Heart left ventricle (tissue), 16 donors: ENCODE data around the gene TFF3. TPM values are rescaled to one million over a fixed set of nuclear protein-coding genes. Genes with fewer than 3 reads are reported as not detected.

Source experiments
- ATAC-seq, 4 donors: fragments of 200-7000 bp; cut with Tn5 transposase; one replicate each; pipeline ENCODE4 v1.9.1; 2020 to 2022; ENCODE audit warnings: moderate library complexity in 4 of 4, mild to moderate bottlenecking in 3 of 4, moderate number of reproducible peaks in 1 of 4
- DNase-seq, 5 donors: peaks; one replicate each; pipeline ENCODE4 v3.0.0-alpha.2; 2020
- H3K27ac ChIP-seq, 12 donors: fragments of 200-600 bp; sonication (generic) in 4 of 12; one replicate each; pipeline versions ENCODE4 v1.5.0 to v1.8.0; 2016 to 2022; ENCODE audit warnings: mild to moderate bottlenecking in 2 of 12
- H3K27me3 ChIP-seq, 9 donors: fragments of 200-600 bp; sonication (generic) in 2 of 9; one replicate each; pipeline versions ENCODE4 v1.5.1 to v1.8.0; 2016 to 2022; ENCODE audit warnings: mild to moderate bottlenecking in 3 of 9
- H3K36me3 ChIP-seq, 9 donors: fragments of 200-600 bp; sonication (generic) in 2 of 9; one replicate each; pipeline versions ENCODE4 v1.5.0 to v1.8.0; 2018 to 2022; ENCODE audit warnings: mild to moderate bottlenecking in 2 of 9
- H3K4me1 ChIP-seq, 12 donors: fragments of 200-600 bp; sonication (generic) in 4 of 12; one replicate each; pipeline versions ENCODE4 v1.5.0 to v1.8.0; 2016 to 2022; ENCODE audit warnings: mild to moderate bottlenecking in 3 of 12
- H3K4me3 ChIP-seq, 12 donors: fragments of 200-600 bp; sonication (generic) in 4 of 12; one replicate each; pipeline versions ENCODE4 v1.5.0 to v1.8.0; 2017 to 2022; ENCODE audit warnings: mild to moderate bottlenecking in 9 of 12, moderate library complexity in 4 of 12
- H3K9me3 ChIP-seq, 12 donors: fragments of 200-600 bp; sonication (generic) in 4 of 12; one replicate each; pipeline versions ENCODE4 v1.5.0 to v1.8.0; 2016 to 2022; ENCODE audit warnings: mild to moderate bottlenecking in 1 of 12
- POLR2A ChIP-seq, 2 donors: fragments of 450-650 bp; IDR thresholded peaks; one replicate each; pipeline ENCODE4 v1.6.1; 2017; ENCODE audit warnings: antibody characterized with exemption in 2 of 2, mild to moderate bottlenecking in 2 of 2, moderate library complexity in 2 of 2
- WGBS, 4 donors: extraction: QIAGEN DNeasy Blood & Tissue Kit in 2 of 4; methylation state at CpG; one replicate each; pipeline versions ENCODE4 v1.1.5 to v1.1.7; 2013 to 2018; 5-methylcytosine and 5-hydroxymethylcytosine counted together
- intact Hi-C, 10 donors: fragments of 100-400 bp; cut with DNase I; formaldehyde crosslinking; loops; one replicate each; pipeline versions ENCODE4 v1.11.1 to v1.14.2; 2022
- polyA plus RNA-seq, 2 donors: library from polyadenylated mRNA; stranded (reverse); fragments of 200-250 nt; gene quantifications; one replicate each; pipeline ENCODE4 v1.2.3, GENCODE V29; 2013
- total RNA-seq, 9 donors: library from RNA; depleted of rRNA in 2 of 9; stranded (reverse); fragments of >200 nt in 2 of 9; fragmentation: NEBNext Ultra II Directional in 3 of 9; extraction: Animal tissue kit (Norgen Biotek cat#: 25700) in 3 of 9; gene quantifications; one replicate each; pipeline versions ENCODE4 v1.1.0 to v1.2.4, GENCODE V29; 2016 to 2023
- TF ChIP-seq, protein P1 (sequence below), 12 donors: fragments of 200-600 bp; sonication (generic) in 4 of 12; IDR thresholded peaks; one replicate each; pipeline versions ENCODE4 v1.5.0 to v1.8.0; 2018 to 2022; ENCODE audit warnings: antibody characterized with exemption in 12 of 12, mild to moderate bottlenecking in 5 of 12
- donor health status: ischemic (EF 13 %, LVEDD 7.1; RV severe dilation, severe dysfunction).
- donor health status: healthy with polysubstance abuse.
- donor health status: DM: no; HTN: yes; CAD: no.
- donor health status: DM: no; HTN: no; CAD: no.
- donor health status: ischemic (EF 25% LVEDD 6.9; RV normal size, moderate dysfunction).
- donor health status: ischemic (EF 25% LVEDD 5.7; RV mildly dilated, moderate dysfunction).
- donor health status: healthy.
- donor health status: DM: yes; HTN: yes; CAD: no.
- donor health status: ischemic (EF 35%, LVEDD 5.7; RV mildly dilated, moderate dysfunction).
- donor health status: nonischemic (EF 11% LVEDD 7.7; RV severe dilation, severe dysfunction).
- donor health status: DM: yes; HTN: yes; CAD: no.
- donor health status: PGD.
- donor health status: ischemic (EF 29% LVEDD 5.4; RV normal size, mild dysfunction).
- donor health status: nonischemic (EF 23%, LVEDD 6.1; RV moderate dilation, normal function).

The TFF3 gene
- total and polyA plus RNA-seq, 11 donors = 0.75 to 10.8 (median 3.0) TPM

DNA sequence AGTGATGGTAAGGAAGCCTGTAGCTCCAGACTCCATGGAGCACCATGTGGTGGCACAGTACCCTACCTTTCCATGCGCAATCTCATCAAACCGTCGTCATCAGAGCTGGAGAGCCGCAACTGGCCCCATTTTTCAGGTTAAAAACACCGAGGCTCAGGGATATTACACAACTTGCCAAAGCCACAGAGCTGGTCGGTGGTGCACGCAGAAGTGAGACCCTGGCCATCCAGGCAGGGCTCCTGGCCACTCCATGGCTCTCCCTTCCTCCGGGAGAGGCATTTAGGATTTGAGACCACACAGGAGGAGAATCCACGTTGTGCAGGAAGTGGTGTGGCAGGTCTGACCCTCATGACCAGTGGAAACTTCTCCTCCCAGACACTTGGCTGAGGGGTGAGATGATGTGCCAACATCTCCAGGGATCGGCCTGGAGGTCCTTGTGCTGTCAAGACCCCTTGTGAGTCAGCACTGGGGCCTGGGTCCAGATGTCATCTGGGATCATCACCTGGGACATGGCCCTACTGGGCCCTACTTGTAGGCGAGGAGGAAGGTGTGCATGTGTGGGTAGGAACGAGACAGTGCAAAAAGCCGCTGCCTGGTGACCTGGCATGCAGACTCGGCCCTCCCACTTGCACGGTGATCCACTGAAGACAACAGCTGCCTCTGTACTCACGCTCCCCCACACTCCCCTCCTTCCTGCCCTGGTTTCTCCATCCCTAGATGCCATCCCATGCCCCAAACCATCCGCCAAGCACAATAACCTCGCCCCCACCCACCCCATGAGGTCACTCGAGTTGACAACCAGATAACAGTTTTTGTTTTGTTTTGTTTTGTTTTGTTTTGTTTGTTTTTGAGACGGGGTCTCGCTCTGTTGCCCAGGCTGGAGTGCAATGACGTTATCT, 10.4 kb downstream of the TFF3 start:
- WGBS, 4 donors = 84 to 87% (median 86%) methylated on average over 22 of the region's 22 CpGs
- H3K4me1 ChIP-seq = peaks cover 0 to 41% (median 21%) of the 10 kb centered on the region in 12 donors
- H3K4me3 ChIP-seq = no peak overlapping the region
- peaks cover 0 to 28% (median 3%) of the 10 kb centered on the region in 9 donors for H3K27me3 ChIP-seq
- H3K9me3 ChIP-seq = no peaks in the 10 kb centered on the region
- DNase-seq (peak in 1 of 5 donors; percentile 23), ATAC-seq (no peak)
- intact Hi-C loops = loop anchor here in 3 of 10 donors (5.0 to 10.0 kb wide), 3 partner anchors 70 to 143 kb away; no protein-coding TSS in a partner anchor
- H3K36me3 ChIP-seq = no peaks in the 10 kb centered on the region
- TF ChIP-seq POLR2A (IDR thresholded peaks at IDR 0.05) = no peak
- no peak overlapping the region for H3K27ac ChIP-seq

DNA sequence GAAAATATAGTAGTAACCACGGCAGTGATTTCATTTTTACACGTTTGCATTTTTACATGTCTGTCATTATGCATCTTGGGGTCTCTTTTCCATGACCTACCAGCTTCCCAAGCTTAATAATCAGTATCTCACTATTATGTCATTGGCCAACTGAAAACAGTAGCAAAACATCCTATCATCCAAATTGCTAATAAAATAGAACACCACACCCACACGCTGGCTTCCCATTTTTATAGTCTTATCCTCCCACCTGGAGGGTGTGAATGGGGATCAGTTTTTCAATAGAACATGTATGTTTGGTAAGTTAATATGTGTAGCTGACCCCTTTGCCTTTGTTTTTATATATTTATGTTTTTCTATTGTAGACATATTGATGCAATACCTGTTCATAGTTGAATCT, 11.8 kb downstream of the TFF3 start:
- no peak for ATAC-seq
- Histone ChIP-seq H3K27me3 (peaks cover 0 to 22% (median 0%) of the 10 kb centered on the region in 9 donors), H3K36me3 (no peaks in the 10 kb centered on the region), H3K4me1 (peaks cover 0 to 41% (median 19%) of the 10 kb centered on the region in 12 donors), H3K27ac (peak overlapping the region in 3 of 12 donors; percentile 84 to 90 (median 86)), H3K4me3 (no peak overlapping the region), H3K9me3 (no peaks in the 10 kb centered on the region)
- no peak for DNase-seq
- TF ChIP-seq, protein P1, sequence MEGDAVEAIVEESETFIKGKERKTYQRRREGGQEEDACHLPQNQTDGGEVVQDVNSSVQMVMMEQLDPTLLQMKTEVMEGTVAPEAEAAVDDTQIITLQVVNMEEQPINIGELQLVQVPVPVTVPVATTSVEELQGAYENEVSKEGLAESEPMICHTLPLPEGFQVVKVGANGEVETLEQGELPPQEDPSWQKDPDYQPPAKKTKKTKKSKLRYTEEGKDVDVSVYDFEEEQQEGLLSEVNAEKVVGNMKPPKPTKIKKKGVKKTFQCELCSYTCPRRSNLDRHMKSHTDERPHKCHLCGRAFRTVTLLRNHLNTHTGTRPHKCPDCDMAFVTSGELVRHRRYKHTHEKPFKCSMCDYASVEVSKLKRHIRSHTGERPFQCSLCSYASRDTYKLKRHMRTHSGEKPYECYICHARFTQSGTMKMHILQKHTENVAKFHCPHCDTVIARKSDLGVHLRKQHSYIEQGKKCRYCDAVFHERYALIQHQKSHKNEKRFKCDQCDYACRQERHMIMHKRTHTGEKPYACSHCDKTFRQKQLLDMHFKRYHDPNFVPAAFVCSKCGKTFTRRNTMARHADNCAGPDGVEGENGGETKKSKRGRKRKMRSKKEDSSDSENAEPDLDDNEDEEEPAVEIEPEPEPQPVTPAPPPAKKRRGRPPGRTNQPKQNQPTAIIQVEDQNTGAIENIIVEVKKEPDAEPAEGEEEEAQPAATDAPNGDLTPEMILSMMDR (IDR thresholded peaks at IDR 0.05) = no peak
- no peak for TF ChIP-seq POLR2A (IDR thresholded peaks at IDR 0.05)
- intact Hi-C loops = loop anchor here in 3 of 10 donors (5.0 to 10.0 kb wide), 3 partner anchors 69 to 141 kb away; no protein-coding TSS in a partner anchor
- WGBS, 4 donors = 77 to 87% (median 80%) methylated on average over 3 of the region's 3 CpGs

DNA sequence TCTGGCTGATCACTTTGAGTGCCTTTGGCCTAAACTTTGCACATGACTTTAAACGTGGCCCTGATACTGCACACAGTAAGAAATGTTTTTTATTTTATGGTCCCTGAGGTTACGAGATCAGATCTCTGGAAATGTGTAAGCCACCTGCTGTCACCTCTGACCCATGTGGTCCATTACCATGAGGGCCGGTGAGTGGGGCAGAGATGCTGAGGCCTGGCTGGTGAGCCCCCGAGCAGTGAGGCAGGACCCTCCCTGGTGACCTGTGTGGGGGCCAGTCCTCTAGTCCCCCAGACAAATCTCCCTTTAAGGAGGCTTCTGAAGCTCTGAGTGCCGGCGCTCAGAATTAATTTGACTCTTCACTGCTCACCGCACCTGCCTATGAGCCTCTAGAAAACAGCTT, 12.4 kb downstream of the TFF3 start:
- Histone ChIP-seq H3K4me1 (peaks cover 0 to 41% (median 19%) of the 10 kb centered on the region in 12 donors), H3K4me3 (no peak overlapping the region), H3K9me3 (no peaks in the 10 kb centered on the region), H3K27me3 (peaks cover 0 to 16% (median 0%) of the 10 kb centered on the region in 9 donors), H3K36me3 (no peaks in the 10 kb centered on the region), H3K27ac (peak overlapping the region in 8 of 12 donors; percentile 43 to 90 (median 84))
- DNase-seq (no peak), ATAC-seq (no peak)
- WGBS, 4 donors = 73 to 88% (median 80%) methylated on average over 4 to 7 of the region's 7 CpGs
- TF ChIP-seq, protein P1 (IDR thresholded peaks at IDR 0.05) = no peak
- no peak for TF ChIP-seq POLR2A (IDR thresholded peaks at IDR 0.05)
- intact Hi-C loops = loop anchor here in 3 of 10 donors (5.0 to 10.0 kb wide), 3 partner anchors 68 to 140 kb away; no protein-coding TSS in a partner anchor

DNA sequence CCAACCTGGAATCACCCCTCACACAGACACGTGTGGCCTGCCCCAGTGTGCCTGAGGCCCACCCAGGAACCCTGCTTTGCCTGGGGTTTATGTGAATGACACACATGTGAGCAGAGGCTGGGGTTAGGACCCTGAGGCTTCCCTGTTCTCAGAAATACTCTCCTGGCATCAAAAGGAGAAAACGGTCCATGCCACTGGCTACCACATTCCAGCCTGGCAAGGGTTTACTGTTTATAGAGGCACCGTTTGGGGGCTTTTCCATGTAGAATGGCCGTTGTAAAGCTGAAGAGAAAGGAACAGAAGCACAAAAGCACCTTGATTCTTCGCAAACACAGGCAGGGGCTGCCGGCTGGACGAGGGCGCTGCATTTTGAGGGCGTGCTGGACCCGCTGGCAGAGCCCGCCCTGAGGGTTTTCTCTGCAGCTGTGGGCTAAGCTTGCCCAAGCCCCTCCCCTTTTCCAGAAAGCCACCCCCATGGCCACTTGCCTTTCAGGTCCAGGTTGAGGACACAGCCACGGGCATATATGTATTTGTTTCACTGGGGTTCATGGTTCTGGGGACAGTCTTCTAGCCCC, 13.0 kb downstream of the TFF3 start:
- Histone ChIP-seq H3K9me3 (no peaks in the 10 kb centered on the region), H3K27ac (peak overlapping the region; percentile 11 to 90 (median 76)), H3K36me3 (peaks cover 0 to 4% (median 0%) of the 10 kb centered on the region in 9 donors), H3K27me3 (peaks cover 0 to 10% (median 0%) of the 10 kb centered on the region in 9 donors), H3K4me1 (peaks cover 0 to 41% (median 19%) of the 10 kb centered on the region in 12 donors), H3K4me3 (no peak overlapping the region)
- ATAC-seq (no peak), DNase-seq (peak in 1 of 5 donors; percentile 25)
- TF ChIP-seq, protein P1 (IDR thresholded peaks at IDR 0.05) = no peak
- TF ChIP-seq POLR2A (IDR thresholded peaks at IDR 0.05) = no peak
- intact Hi-C loops = loop anchor here in 3 of 10 donors (5.0 to 10.0 kb wide), 3 partner anchors 67 to 140 kb away; no protein-coding TSS in a partner anchor
- 69 to 76% (median 71%) methylated on average over 12 of the region's 12 CpGs for WGBS, 4 donors
